ENCODE data around the gene ULK3. TPM values are rescaled to one million over a fixed set of nuclear protein-coding genes. Genes with fewer than 3 reads are reported as not detected.

ULK3 gene
- total and polyA plus RNA-seq, 9 donors = 17.4 to 45.7 (median 25.9) TPM

DNA sequence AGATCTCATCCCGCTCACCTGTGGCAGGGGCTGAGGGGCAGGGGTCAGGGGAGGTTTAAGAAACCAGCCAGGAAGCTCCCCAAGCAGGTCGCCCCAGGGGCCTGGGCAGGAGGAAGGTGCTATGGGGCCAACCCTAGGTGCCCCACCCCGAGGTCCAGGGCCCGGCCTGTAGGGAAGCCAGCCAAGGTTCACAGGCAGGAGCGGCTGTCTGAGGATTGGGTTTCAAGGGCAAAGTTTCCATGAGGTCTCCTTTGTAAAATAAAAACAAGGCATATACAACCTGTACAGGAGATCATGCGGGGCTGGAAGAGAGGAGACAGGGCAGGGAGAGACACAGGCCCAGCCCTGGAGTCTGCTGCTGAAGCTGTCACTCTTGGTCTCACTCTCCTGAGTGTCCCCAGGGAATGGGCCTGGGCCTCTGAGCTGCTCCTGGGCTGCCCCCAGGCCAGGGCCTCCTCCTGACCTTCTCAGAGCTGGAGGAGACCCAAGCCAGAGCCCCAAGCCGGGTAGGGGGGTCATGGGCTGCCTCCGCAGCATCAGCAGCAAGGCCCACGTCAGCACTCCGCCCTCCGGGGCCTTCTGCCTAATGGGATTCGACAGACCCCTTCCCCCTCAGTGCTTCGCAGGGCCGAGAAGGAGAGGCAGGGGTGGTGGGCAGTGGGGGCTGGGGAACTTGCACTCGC lies 11.0 kb downstream of the ULK3 start:
- intact Hi-C loops (cut with DNase I) = no loop called here
- H3K27ac ChIP-seq = no peak overlapping the region
- TF ChIP-seq POLR2A (IDR thresholded peaks at IDR 0.05) (no peak), EP300 (IDR thresholded peaks at IDR 0.05) (no peak), CTCF (IDR thresholded peaks at IDR 0.05) (no peak)

GRCh38 chr15:74830868-74831267 lies 12.1 kb downstream of the ULK3 start:
- DNase-seq = no peak
- Histone ChIP-seq H3K9me3 (no peaks in the 10 kb centered on the region), H3K4me3 (no peak overlapping the region), H3K27ac (no peak overlapping the region), H3K4me1 (ENCODE audit: insufficient read depth) (peaks cover 3% of the 10 kb centered on the region), H3K27me3 (no peaks in the 10 kb centered on the region), H3K36me3 (no peaks in the 10 kb centered on the region)
- 67 to 85% (median 76%) methylated on average over 5 of the region's 5 CpGs for WGBS, 3 donors
- TF ChIP-seq CTCF (IDR thresholded peaks at IDR 0.05) (no peak), EP300 (IDR thresholded peaks at IDR 0.05) (no peak), POLR2A (IDR thresholded peaks at IDR 0.05) (no peak)
- intact Hi-C loops (cut with DNase I) = no loop called here

More for the DNA sequence above, 11.0 kb downstream of the ULK3 start:
- Histone ChIP-seq H3K4me1 (ENCODE audit: insufficient read depth) (no peaks in the 10 kb centered on the region), H3K4me3 (no peak overlapping the region), H3K27me3 (no peaks in the 10 kb centered on the region), H3K36me3 (no peaks in the 10 kb centered on the region), H3K9me3 (no peaks in the 10 kb centered on the region)
- 59 to 68% (median 63%) methylated on average over 15 of the region's 15 CpGs for WGBS, 3 donors
- no peak for DNase-seq

- no peaks in the 10 kb centered on the region for H3K9me3 ChIP-seq
- H3K36me3 ChIP-seq = no peaks in the 10 kb centered on the region
- no peaks in the 10 kb centered on the region for H3K27me3 ChIP-seq
- 13 to 25% (median 14%) methylated on average over 6 of the region's 6 CpGs for WGBS, 3 donors
- H3K27ac ChIP-seq = no peak overlapping the region
- TF ChIP-seq CTCF (IDR thresholded peaks at IDR 0.05) (no peak), EP300 (IDR thresholded peaks at IDR 0.05) (no peak)
- intact Hi-C loops (cut with DNase I) = no loop called here
- peaks cover 3% of the 10 kb centered on the region for H3K4me1 ChIP-seq (ENCODE audit: insufficient read depth)
- DNase-seq = no peak
- no peak overlapping the region for H3K4me3 ChIP-seq
These were observed 13.0 kb downstream of the ULK3 start for GRCh38 chr15:74829991-74830390.

DNA sequence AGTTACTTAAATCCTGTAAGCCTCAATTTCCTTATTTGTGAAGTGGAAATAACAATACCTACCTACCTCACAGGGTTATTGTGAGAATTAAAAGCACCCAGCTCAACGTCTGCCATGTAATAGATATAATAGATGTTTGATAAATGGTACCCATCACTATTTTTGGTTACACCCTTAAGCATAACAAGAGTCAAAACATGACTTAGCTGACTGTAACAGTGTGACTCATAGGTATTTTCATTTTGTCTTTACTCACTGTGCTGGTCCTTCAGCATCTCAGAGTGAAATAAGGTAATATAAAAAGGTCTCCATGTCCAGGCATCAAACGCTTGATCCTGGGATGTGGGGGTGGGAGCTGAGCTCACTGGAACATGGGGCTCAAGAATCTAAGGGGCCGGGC lies 13.5 kb downstream of the ULK3 start:
- H3K27ac ChIP-seq = no peak overlapping the region
- 42 to 63% (median 53%) methylated on average over 3 of the region's 3 CpGs for WGBS, 3 donors
- no peak overlapping the region for H3K4me3 ChIP-seq
- DNase-seq = no peak
- H3K4me1 ChIP-seq (ENCODE audit: insufficient read depth) = peaks cover 3% of the 10 kb centered on the region
- no peaks in the 10 kb centered on the region for H3K9me3 ChIP-seq
- H3K27me3 ChIP-seq = no peaks in the 10 kb centered on the region
- TF ChIP-seq CTCF (IDR thresholded peaks at IDR 0.05) (no peak), EP300 (IDR thresholded peaks at IDR 0.05) (no peak), POLR2A (IDR thresholded peaks at IDR 0.05) (no peak)
- intact Hi-C loops (cut with DNase I) = no loop called here
- no peaks in the 10 kb centered on the region for H3K36me3 ChIP-seq
